Neuronal stem cell (in vitro differentiated cells): ENCODE data around the gene MRGPRE.
A peak's percentile ranks its signal among the peaks of the same experiment; 100 is the strongest.

Experiments used
- DNase-seq: peaks from one replicate; pipeline ENCODE4 v3.0.0-alpha.2; 2013; ENCODE audit warnings: low spot score
- H2AFZ ChIP-seq: one replicate; pipeline ENCODE4 v1.6.1; 2013; ENCODE audit warnings: mild to moderate bottlenecking, low read length, inconsistent platforms
- H2AK5ac ChIP-seq: 2 replicates; pipeline ENCODE4 v1.6.1; 2013; ENCODE audit warnings: low read depth, mild to moderate bottlenecking, inconsistent platforms, low read length, moderate library complexity, mixed read lengths
- H2BK120ac ChIP-seq: 2 replicates; pipeline ENCODE4 v1.6.1; 2013; ENCODE audit warnings: low read depth, mild to moderate bottlenecking, inconsistent platforms, low read length, moderate library complexity, mixed read lengths
- H2BK12ac ChIP-seq: one replicate; pipeline ENCODE4 v1.6.1; 2013; ENCODE audit warnings: low read length, inconsistent platforms
- H2BK15ac ChIP-seq: 2 replicates; pipeline ENCODE4 v1.6.1; 2013; ENCODE audit warnings: mild to moderate bottlenecking, low read length, inconsistent platforms, mixed read lengths
- H2BK5ac ChIP-seq: one replicate; pipeline ENCODE4 v1.6.1; 2013; ENCODE audit warnings: inconsistent platforms, mild to moderate bottlenecking, low read length, moderate library complexity
- H3K14ac ChIP-seq: one replicate; pipeline ENCODE4 v1.6.1; 2013; ENCODE audit warnings: low read length, inconsistent platforms
- H3K18ac ChIP-seq: 2 replicates; pipeline ENCODE4 v1.6.1; 2013; ENCODE audit warnings: low read length, inconsistent platforms
- H3K23ac ChIP-seq: 2 replicates; pipeline ENCODE4 v1.6.1; 2013; ENCODE audit warnings: low read depth, mild to moderate bottlenecking, mixed read lengths, low read length, inconsistent platforms; ENCODE audit not compliant: poor library complexity
- H3K27ac ChIP-seq: replicated peaks from 3 replicates; pipeline ENCODE4 v1.5.1; 2013; ENCODE audit warnings: low read length, inconsistent platforms
- H3K27me3 ChIP-seq, 3 experiments: 2 replicates each; pipeline ENCODE4 v1.6.1; 2013; ENCODE audit warnings: low read length in 3 of 3, mild to moderate bottlenecking in 2 of 3, inconsistent platforms in 1 of 3, low read depth in 1 of 3, mixed read lengths in 1 of 3, moderate library complexity in 1 of 3; ENCODE audit not compliant: control insufficient read depth in 3 of 3, insufficient read depth in 3 of 3
- H3K36me3 ChIP-seq, 2 donors: replicated peaks in 1 of 2; 2 replicates each; pipeline ENCODE4 v1.6.1; 2013; ENCODE audit warnings: low read length in 2 of 2; ENCODE audit not compliant: control insufficient read depth in 2 of 2, insufficient read depth in 2 of 2
- H3K4ac ChIP-seq: 2 replicates; pipeline ENCODE4 v1.6.1; 2013; ENCODE audit warnings: inconsistent platforms, mild to moderate bottlenecking, low read length, moderate library complexity
- H3K4me1 ChIP-seq, 2 donors: 1 replicate in 1 of 2; 2 replicates in 1 of 2; pipeline ENCODE4 v1.6.1; 2013; ENCODE audit warnings: low read length in 2 of 2, low read depth in 1 of 2; ENCODE audit not compliant: control insufficient read depth in 2 of 2, insufficient read depth in 1 of 2
- H3K4me2 ChIP-seq: one replicate; pipeline ENCODE4 v1.6.1; 2013; ENCODE audit warnings: mild to moderate bottlenecking, low read length, inconsistent platforms; ENCODE audit not compliant: insufficient read depth, poor library complexity, severe bottlenecking
- H3K4me3 ChIP-seq, 2 donors: 2 replicates each; pipeline ENCODE4 v1.5.1; 2013; ENCODE audit warnings: low read length in 2 of 2, mild to moderate bottlenecking in 2 of 2, inconsistent platforms in 1 of 2, moderate library complexity in 1 of 2
- H3K79me1 ChIP-seq: one replicate; pipeline ENCODE4 v1.6.1; 2013; ENCODE audit warnings: low read depth, mild to moderate bottlenecking, inconsistent platforms, low read length, moderate library complexity
- H3K9ac ChIP-seq: one replicate; pipeline ENCODE4 v1.6.1; 2013; ENCODE audit warnings: mild to moderate bottlenecking, low read depth, low read length, inconsistent platforms; ENCODE audit not compliant: poor library complexity
- H3K9me3 ChIP-seq, 2 donors: replicated peaks in 1 of 2; 2 replicates each; pipeline versions ENCODE3 to v1.6.1; 2013; ENCODE audit warnings: low read length in 2 of 2, mild to moderate bottlenecking in 2 of 2, inconsistent platforms in 1 of 2, low read depth in 1 of 2, mixed read lengths in 1 of 2, moderate library complexity in 1 of 2; ENCODE audit not compliant: control insufficient read depth in 2 of 2, insufficient read depth in 1 of 2
- H4K8ac ChIP-seq: one replicate; pipeline ENCODE4 v1.6.1; 2013; ENCODE audit warnings: low read depth, mild to moderate bottlenecking, inconsistent platforms, low read length, moderate library complexity
- H4K91ac ChIP-seq: one replicate; pipeline ENCODE4 v1.6.1; 2013; ENCODE audit warnings: low read length, low read depth, mild to moderate bottlenecking, inconsistent platforms; ENCODE audit not compliant: poor library complexity
- WGBS, 2 donors: extraction: QIAGEN DNeasy Blood & Tissue Kit; methylation state at CpG; one replicate each; pipeline ENCODE4 v1.1.7; 2013; ENCODE audit warnings: missing lambda C conversion rate in 2 of 2, mixed read lengths in 1 of 2; ENCODE audit not compliant: insufficient read length in 2 of 2, insufficient replicate concordance in 1 of 2; ENCODE audit errors: extremely low coverage in 2 of 2; 5-methylcytosine and 5-hydroxymethylcytosine counted together

The MRGPRE gene

GRCh38 chr11:3200388-3201111, 31.7 kb downstream of the MRGPRE start:
- WGBS, 2 donors = no CpG with 5 or more reads among the region's 12 CpGs
- H3K27ac ChIP-seq = no peak overlapping the region
- H3K36me3 ChIP-seq = no peaks in the 10 kb centered on the region
- peak overlapping the region; percentile 90 for H2BK12ac ChIP-seq
- peaks cover 0 to 4% of the 10 kb centered on the region in 2 donors for H3K4me1 ChIP-seq
- no peak overlapping the region for H2AFZ ChIP-seq
- H2BK5ac ChIP-seq = peak overlapping the region; percentile 66
- H2BK15ac ChIP-seq = peak overlapping the region; percentile 46
- H3K27me3 ChIP-seq = peaks cover 0 to 90% (median 22%) of the 10 kb centered on the region in 3 experiments
- no peak overlapping the region for H3K4me2 ChIP-seq
- H3K9me3 ChIP-seq = peaks cover 0 to 1% of the 10 kb centered on the region in 2 donors
- no peak overlapping the region for H3K4me3 ChIP-seq
- H3K79me1 ChIP-seq = no peaks in the 10 kb centered on the region
- H4K8ac ChIP-seq = no peak overlapping the region
- H3K23ac ChIP-seq = peak overlapping the region; percentile 63
- no peak for DNase-seq
- no peak overlapping the region for H3K4ac ChIP-seq
- H4K91ac ChIP-seq = no peak overlapping the region
- H3K18ac ChIP-seq = peak overlapping the region; percentile 75
- H2AK5ac ChIP-seq = peak overlapping the region; percentile 74
- H3K9ac ChIP-seq = peak overlapping the region; percentile 30
- H2BK120ac ChIP-seq = no peak overlapping the region
- H3K14ac ChIP-seq = peak overlapping the region; percentile 51

- no peak overlapping the region for H3K4ac ChIP-seq
- peak overlapping the region; percentile 53 for H3K18ac ChIP-seq
- H3K27me3 ChIP-seq = peaks cover 0 to 83% (median 22%) of the 10 kb centered on the region in 3 experiments
- H3K9me3 ChIP-seq = peaks cover 0 to 1% of the 10 kb centered on the region in 2 donors
- no peak for DNase-seq
- H3K27ac ChIP-seq = no peak overlapping the region
- H3K4me3 ChIP-seq = no peak overlapping the region
- H3K4me1 ChIP-seq = peaks cover 0 to 4% of the 10 kb centered on the region in 2 donors
- no peaks in the 10 kb centered on the region for H3K36me3 ChIP-seq
- no peaks in the 10 kb centered on the region for H3K79me1 ChIP-seq
- peak overlapping the region; percentile 44 for H2BK5ac ChIP-seq
- no peak overlapping the region for H2BK12ac ChIP-seq
- WGBS, 2 donors = no CpG with 5 or more reads among the region's 19 CpGs
- H3K14ac ChIP-seq = peak overlapping the region; percentile 50
- H3K9ac ChIP-seq = peak overlapping the region; percentile 50
- no peak overlapping the region for H2BK15ac ChIP-seq
- H2AK5ac ChIP-seq = peak overlapping the region; percentile 60
- H4K8ac ChIP-seq = no peak overlapping the region
- peak overlapping the region; percentile 86 for H3K23ac ChIP-seq
- H4K91ac ChIP-seq = no peak overlapping the region
- no peak overlapping the region for H2BK120ac ChIP-seq
- H2AFZ ChIP-seq = no peak overlapping the region
- H3K4me2 ChIP-seq = no peak overlapping the region
Observed at GRCh38 chr11:3199537-3200295, 32.5 kb downstream of the MRGPRE start.

GRCh38 chr11:3198815-3199214, 33.4 kb downstream of the MRGPRE start:
- Histone ChIP-seq H2BK15ac (no peak overlapping the region), H3K14ac (no peak overlapping the region), H3K9me3 (peaks cover 0 to 1% of the 10 kb centered on the region in 2 donors), H2BK5ac (no peak overlapping the region), H2BK120ac (no peak overlapping the region), H3K4ac (no peak overlapping the region), H2AFZ (no peak overlapping the region), H3K9ac (no peak overlapping the region), H3K4me2 (no peak overlapping the region), H3K27me3 (peaks cover 0 to 74% (median 18%) of the 10 kb centered on the region in 3 experiments), H4K91ac (no peak overlapping the region), H3K18ac (no peak overlapping the region), H3K4me3 (no peak overlapping the region), H2BK12ac (no peak overlapping the region), H4K8ac (no peak overlapping the region), H3K27ac (no peak overlapping the region), H3K23ac (peak overlapping the region; percentile 86), H2AK5ac (no peak overlapping the region), H3K79me1 (no peaks in the 10 kb centered on the region), H3K36me3 (no peaks in the 10 kb centered on the region), H3K4me1 (peaks cover 0 to 4% of the 10 kb centered on the region in 2 donors)
- DNase-seq = no peak
- no CpG with 5 or more reads among the region's 15 CpGs for WGBS, 2 donors
